Astrocyte (in vitro differentiated cells and primary cell): ENCODE measurements around the gene PRKAG2.

Experiments used
- EZH2 ChIP-seq: IDR thresholded peaks from 2 replicates; pipeline ENCODE4 v1.6.1; 2012; ENCODE audit warnings: mild to moderate bottlenecking, low read length, inconsistent platforms; ENCODE audit not compliant: insufficient read depth
- TF ChIP-seq, protein P1 (sequence below): IDR thresholded peaks from 2 replicates; pipeline ENCODE4 v1.5.1; 2011; ENCODE audit warnings: low read depth, mild to moderate bottlenecking, inconsistent platforms, low read length, moderate library complexity; ENCODE audit not compliant: insufficient read depth

DNA sequence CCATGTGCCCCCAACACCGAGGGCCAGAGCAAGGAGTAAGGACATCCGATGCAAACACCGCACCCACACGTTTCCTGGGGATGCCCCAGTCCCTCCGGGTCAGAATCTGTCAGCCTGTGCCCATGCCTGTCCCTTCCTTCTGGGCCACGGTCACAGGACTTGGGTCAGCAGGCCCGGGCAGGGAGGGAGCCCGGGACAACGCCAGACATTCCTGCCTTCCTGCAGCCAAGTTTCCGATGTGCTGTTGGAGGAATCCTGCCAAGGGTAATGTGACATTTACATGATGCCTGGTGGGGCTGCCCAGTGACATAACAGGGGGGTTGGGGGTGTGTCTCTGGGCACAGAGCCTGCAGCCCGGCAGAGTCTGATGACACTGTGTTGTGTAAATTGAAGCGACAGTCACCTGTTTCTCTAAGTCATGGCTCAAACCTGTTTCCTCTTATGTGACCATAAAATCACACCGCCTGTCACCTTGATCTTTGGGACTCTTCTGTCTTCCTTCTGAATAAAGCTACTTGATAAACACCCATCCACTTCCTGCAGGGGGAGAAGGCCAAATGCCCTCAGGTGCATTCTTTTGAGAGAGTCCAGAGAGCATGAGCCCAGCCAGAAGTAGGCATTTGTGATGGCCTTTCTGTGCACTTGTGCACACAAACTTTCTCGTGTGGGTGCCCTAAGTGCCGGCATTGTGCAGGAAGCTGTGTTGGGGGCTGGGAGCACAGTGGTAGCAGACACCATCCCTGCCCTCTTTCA lies 181.9 kb downstream of the PRKAG2 start:
- TF ChIP-seq, protein P1, sequence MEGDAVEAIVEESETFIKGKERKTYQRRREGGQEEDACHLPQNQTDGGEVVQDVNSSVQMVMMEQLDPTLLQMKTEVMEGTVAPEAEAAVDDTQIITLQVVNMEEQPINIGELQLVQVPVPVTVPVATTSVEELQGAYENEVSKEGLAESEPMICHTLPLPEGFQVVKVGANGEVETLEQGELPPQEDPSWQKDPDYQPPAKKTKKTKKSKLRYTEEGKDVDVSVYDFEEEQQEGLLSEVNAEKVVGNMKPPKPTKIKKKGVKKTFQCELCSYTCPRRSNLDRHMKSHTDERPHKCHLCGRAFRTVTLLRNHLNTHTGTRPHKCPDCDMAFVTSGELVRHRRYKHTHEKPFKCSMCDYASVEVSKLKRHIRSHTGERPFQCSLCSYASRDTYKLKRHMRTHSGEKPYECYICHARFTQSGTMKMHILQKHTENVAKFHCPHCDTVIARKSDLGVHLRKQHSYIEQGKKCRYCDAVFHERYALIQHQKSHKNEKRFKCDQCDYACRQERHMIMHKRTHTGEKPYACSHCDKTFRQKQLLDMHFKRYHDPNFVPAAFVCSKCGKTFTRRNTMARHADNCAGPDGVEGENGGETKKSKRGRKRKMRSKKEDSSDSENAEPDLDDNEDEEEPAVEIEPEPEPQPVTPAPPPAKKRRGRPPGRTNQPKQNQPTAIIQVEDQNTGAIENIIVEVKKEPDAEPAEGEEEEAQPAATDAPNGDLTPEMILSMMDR, result no peak
- no peak for TF ChIP-seq EZH2
